Spleen (tissue), 7 donors: ENCODE results near the gene EI24.

Experiments used
- POLR2A ChIP-seq, 3 donors: fragments of 450-650 bp; IDR thresholded peaks; one replicate each; pipeline ENCODE4 v1.5.1; 2017; ENCODE audit warnings: antibody characterized with exemption in 3 of 3, mild to moderate bottlenecking in 1 of 3
- POLR2AphosphoS5 ChIP-seq, 3 donors: sonication (generic); formaldehyde crosslinking; IDR thresholded peaks; one replicate each; pipeline ENCODE4 v1.5.1; 2017; ENCODE audit warnings: antibody characterized with exemption in 3 of 3
- TF ChIP-seq, protein P1 (sequence below), 11 experiments: fragments of 200-600 bp in 7 of 11; fragments of 450-650 bp in 4 of 11; sonication (generic) in 4 of 11; IDR thresholded peaks in 8 of 11; conservative IDR thresholded peaks in 3 of 11; 1 replicate in 7 of 11; 2 replicates in 4 of 11; pipeline versions ENCODE4 v1.4.0 to v1.8.0; 2016 to 2021; ENCODE audit warnings: antibody characterized with exemption in 11 of 11, inconsistent platforms in 4 of 11, mild to moderate bottlenecking in 1 of 11
- donor health status: DM: no; HTN: no; CAD: no; lungs with moderate emphysema.
- donor health status: DM: no; HTN: no; CAD: no.
- donor health status: DM: no; HTN: no; CAD: no.

- TF ChIP-seq, protein P1, sequence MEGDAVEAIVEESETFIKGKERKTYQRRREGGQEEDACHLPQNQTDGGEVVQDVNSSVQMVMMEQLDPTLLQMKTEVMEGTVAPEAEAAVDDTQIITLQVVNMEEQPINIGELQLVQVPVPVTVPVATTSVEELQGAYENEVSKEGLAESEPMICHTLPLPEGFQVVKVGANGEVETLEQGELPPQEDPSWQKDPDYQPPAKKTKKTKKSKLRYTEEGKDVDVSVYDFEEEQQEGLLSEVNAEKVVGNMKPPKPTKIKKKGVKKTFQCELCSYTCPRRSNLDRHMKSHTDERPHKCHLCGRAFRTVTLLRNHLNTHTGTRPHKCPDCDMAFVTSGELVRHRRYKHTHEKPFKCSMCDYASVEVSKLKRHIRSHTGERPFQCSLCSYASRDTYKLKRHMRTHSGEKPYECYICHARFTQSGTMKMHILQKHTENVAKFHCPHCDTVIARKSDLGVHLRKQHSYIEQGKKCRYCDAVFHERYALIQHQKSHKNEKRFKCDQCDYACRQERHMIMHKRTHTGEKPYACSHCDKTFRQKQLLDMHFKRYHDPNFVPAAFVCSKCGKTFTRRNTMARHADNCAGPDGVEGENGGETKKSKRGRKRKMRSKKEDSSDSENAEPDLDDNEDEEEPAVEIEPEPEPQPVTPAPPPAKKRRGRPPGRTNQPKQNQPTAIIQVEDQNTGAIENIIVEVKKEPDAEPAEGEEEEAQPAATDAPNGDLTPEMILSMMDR (IDR thresholded peaks at IDR 0.05 in 8 of 11, conservative IDR thresholded peaks at IDR 0.05 in 3 of 11), result no peak
- TF ChIP-seq POLR2A (IDR thresholded peaks at IDR 0.05) (no peak), POLR2AphosphoS5 (IDR thresholded peaks at IDR 0.05) (no peak)
Measured at GRCh38 chr11:125624756-125625213, 55.5 kb downstream of the EI24 start, which contains the start of gene CHEK1.
